GM23338 (cell line): Measurements from ENCODE around the gene ESPNL. TPM values are rescaled to one million over a fixed set of nuclear protein-coding genes. Genes with fewer than 3 reads are reported as not detected.

ENCODE experiments used
- ATAC-seq: fragments of 200-7000 bp; cut with Tn5 transposase; 3 replicates; pipeline ENCODE4 v1.9.1; 2020
- DNase-seq: peaks from one replicate; pipeline ENCODE4 v3.0.0-alpha.2; 2015; ENCODE audit warnings: low spot score
- H2AFZ ChIP-seq: fragments of 200-600 bp; sonication (generic); 2 replicates; pipeline ENCODE4 v1.8.0; 2016; ENCODE audit warnings: antibody characterized with exemption, mild to moderate bottlenecking, moderate library complexity
- H3F3A ChIP-seq: fragments of 200-600 bp; sonication (generic); replicated peaks from 2 replicates; pipeline ENCODE4 v1.8.0; 2017; ENCODE audit warnings: antibody characterized with exemption, mixed run types, low read depth
- H3K27ac ChIP-seq: fragments of 200-600 bp; sonication (generic); 2 replicates; pipeline ENCODE4 v1.6.1; 2016; ENCODE audit warnings: low read depth
- H3K27me3 ChIP-seq: fragments of 200-600 bp; sonication (generic); 2 replicates; pipeline ENCODE4 v1.8.0; 2016; ENCODE audit warnings: mild to moderate bottlenecking, mixed run types, moderate library complexity; ENCODE audit not compliant: insufficient read depth
- H3K36me3 ChIP-seq: fragments of 200-600 bp; sonication (generic); 2 replicates; pipeline ENCODE4 v1.8.0; 2016; ENCODE audit warnings: mild to moderate bottlenecking; ENCODE audit not compliant: insufficient read depth
- H3K4me1 ChIP-seq: fragments of 200-600 bp; sonication (generic); 2 replicates; pipeline ENCODE4 v1.8.0; 2016; ENCODE audit warnings: mild to moderate bottlenecking, moderate library complexity; ENCODE audit not compliant: insufficient read depth
- H3K4me2 ChIP-seq: fragments of 200-600 bp; sonication (generic); 2 replicates; pipeline ENCODE4 v1.7.1; 2017; ENCODE audit warnings: mixed run types
- H3K4me3 ChIP-seq: fragments of 200-600 bp; sonication (generic); 2 replicates; pipeline ENCODE4 v1.6.1; 2016; ENCODE audit warnings: mixed run types
- H3K79me2 ChIP-seq: fragments of 200-600 bp; sonication (generic); replicated peaks from 2 replicates; pipeline ENCODE4 v1.8.0; 2017; ENCODE audit warnings: mild to moderate bottlenecking; ENCODE audit not compliant: insufficient read depth
- H3K9me2 ChIP-seq: fragments of 200-600 bp; sonication (generic); 2 replicates; pipeline ENCODE4 v1.8.0; 2017; ENCODE audit not compliant: insufficient read depth
- H4K20me1 ChIP-seq: fragments of 200-600 bp; sonication (generic); replicated peaks from 2 replicates; pipeline ENCODE4 v1.8.0; 2017; ENCODE audit warnings: mild to moderate bottlenecking; ENCODE audit not compliant: insufficient read depth
- H3K27ac Mint-ChIP-seq: 2 replicates; pipeline ENCODE4 v1.8.0; 2020; ENCODE audit warnings: inconsistent platforms, mild to moderate bottlenecking, moderate library complexity, mixed read lengths
- H3K27me3 Mint-ChIP-seq: 3 replicates; pipeline ENCODE4 v1.8.0; 2022; ENCODE audit warnings: low read depth, mild to moderate bottlenecking, moderate library complexity, mixed read lengths, inconsistent platforms; ENCODE audit not compliant: insufficient read depth, poor library complexity
- H3K36me3 Mint-ChIP-seq: 3 replicates; pipeline ENCODE4 v1.8.0; 2021; ENCODE audit warnings: low read depth, mild to moderate bottlenecking, inconsistent platforms, moderate library complexity, mixed read lengths
- H3K4me1 Mint-ChIP-seq: 3 replicates; pipeline ENCODE4 v1.8.0; 2020; ENCODE audit warnings: mild to moderate bottlenecking, inconsistent platforms, mixed read lengths
- H3K4me3 Mint-ChIP-seq: 3 replicates; pipeline ENCODE4 v1.8.0; 2021; ENCODE audit warnings: moderate library complexity, mild to moderate bottlenecking, inconsistent platforms, mixed read lengths
- H3K9me3 Mint-ChIP-seq: 3 replicates; pipeline ENCODE4 v1.8.0; 2020; ENCODE audit warnings: moderate library complexity, mild to moderate bottlenecking, inconsistent platforms, mixed read lengths
- CREB1 ChIP-seq: fragments of 250-450 bp; sonication (Bioruptor Pico); IDR thresholded peaks from 2 replicates; pipeline ENCODE4 v1.5.0; 2020; ENCODE audit warnings: low read depth, mild to moderate bottlenecking, moderate library complexity
- EZH2 ChIP-seq: fragments of 200-600 bp; sonication (generic); IDR thresholded peaks from one replicate; pipeline ENCODE4 v1.8.0; 2017; ENCODE audit warnings: antibody characterized with exemption, mild to moderate bottlenecking, low read depth; ENCODE audit not compliant: unreplicated experiment
- EZH2phosphoT487 ChIP-seq: fragments of 200-600 bp; sonication (generic); IDR thresholded peaks from one replicate; pipeline ENCODE4 v1.8.1; 2018; ENCODE audit warnings: antibody characterized with exemption; ENCODE audit not compliant: unreplicated experiment
- JUNB ChIP-seq: IDR thresholded peaks from one replicate; pipeline ENCODE4 v1.6.1; 2016; ENCODE audit warnings: antibody characterized with exemption; ENCODE audit not compliant: unreplicated experiment
- NANOG ChIP-seq: IDR thresholded peaks from 2 replicates; pipeline ENCODE4 v1.6.1; 2016; ENCODE audit warnings: antibody characterized with exemption, borderline replicate concordance
- POLR2AphosphoS5 ChIP-seq: IDR thresholded peaks from 2 replicates; pipeline ENCODE4 v1.6.1; 2016; ENCODE audit warnings: antibody characterized with exemption, low read depth
- REST ChIP-seq: IDR thresholded peaks from one replicate; pipeline ENCODE4 v1.6.1; 2018; ENCODE audit warnings: antibody characterized with exemption; ENCODE audit not compliant: unreplicated experiment
- STAT1 ChIP-seq: IDR thresholded peaks from one replicate; pipeline ENCODE4 v1.6.1; 2016; ENCODE audit warnings: antibody characterized with exemption; ENCODE audit not compliant: unreplicated experiment
- ZNF114 ChIP-seq: fragments of 250-450 bp; sonication (Bioruptor Pico); IDR thresholded peaks from 2 replicates; pipeline ENCODE4 v1.5.0; 2020; ENCODE audit warnings: mild to moderate bottlenecking, moderate library complexity
- ZNF331 ChIP-seq: fragments of 250-450 bp; sonication (Bioruptor Pico); IDR thresholded peaks from 2 replicates; pipeline ENCODE4 v1.5.0; 2020; ENCODE audit warnings: low read depth, mild to moderate bottlenecking, moderate library complexity
- polyA plus RNA-seq: library from polyadenylated mRNA; unstranded; fragments of >200 nt; fragmentation: Nextera tagmentation; extraction: Ambion mirVana; gene quantifications from 2 replicates; pipeline ENCODE4 v1.2.1, GENCODE V29; 2016
- total RNA-seq: library from RNA; depleted of rRNA; stranded (reverse); fragments of >200 nt; shearing (Covaris generic); gene quantifications from 2 replicates; pipeline ENCODE4 v1.2.3, GENCODE V29; 2014
- TF ChIP-seq, protein P1 (sequence below), 2 experiments: fragments of 200-600 bp in 1 of 2; sonication (generic) in 1 of 2; conservative IDR thresholded peaks; 2 replicates each; pipeline versions ENCODE4 v1.5.1 to v1.6.1; 2016 to 2017; ENCODE audit warnings: antibody characterized with exemption in 2 of 2, low read depth in 2 of 2, mild to moderate bottlenecking in 2 of 2, moderate library complexity in 1 of 2
- TF ChIP-seq, protein P2 (sequence below): fragments of 250-450 bp; sonication (Bioruptor Pico); IDR thresholded peaks from 2 replicates; pipeline ENCODE4 v1.5.0; 2020; ENCODE audit warnings: mild to moderate bottlenecking, moderate library complexity
- TF ChIP-seq, protein P3 (sequence below): IDR thresholded peaks from 2 replicates; pipeline ENCODE4 v1.6.1; 2016; ENCODE audit warnings: antibody characterized with exemption

ESPNL gene
- total and polyA plus RNA-seq, 2 experiments from 2014 or later = 0.44 to 3.1 TPM

DNA sequence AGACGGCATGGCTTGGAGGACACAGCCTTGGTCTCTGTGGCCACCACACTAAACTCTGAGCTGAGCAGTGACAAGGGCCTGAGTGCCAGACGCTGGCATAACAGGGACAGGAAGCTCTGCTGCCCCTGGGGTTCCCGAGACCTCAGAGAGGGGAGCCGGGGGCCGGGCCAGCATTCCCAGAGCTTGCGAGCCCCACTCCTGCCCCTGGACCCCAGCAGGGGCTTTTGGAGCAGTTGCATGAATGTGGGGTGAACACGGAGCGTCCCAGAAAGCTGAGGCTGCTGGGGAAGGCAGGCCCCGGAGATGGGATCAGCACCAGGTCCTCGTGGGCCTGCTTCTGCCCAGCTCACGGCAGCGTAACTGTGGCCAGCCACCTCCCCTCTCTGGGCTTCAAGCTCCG lies 51.1 kb downstream of the ESPNL start:
- H3K4me3 Mint-ChIP-seq = no peak overlapping the region

More for the DNA sequence above, 51.1 kb downstream of the ESPNL start:
- Histone ChIP-seq H3K4me1 (no peaks in the 10 kb centered on the region; the same call in 1 of the 2 replicates), H3K36me3 (no peaks in the 10 kb centered on the region), H3F3A (no peaks in the 10 kb centered on the region), H4K20me1 (no peaks in the 10 kb centered on the region), H3K27me3 (no peaks in the 10 kb centered on the region), H3K27ac (no peak overlapping the region), H3K9me2 (no peaks in the 10 kb centered on the region), H3K4me2 (no peak overlapping the region), H2AFZ (peak overlapping the region; percentile 85), H3K79me2 (no peaks in the 10 kb centered on the region), H3K4me3 (no peak overlapping the region)
- peak; percentile 19 for ATAC-seq
- no peak for DNase-seq
- Mint-ChIP-seq H3K4me1 (peaks cover 8% of the 10 kb centered on the region), H3K27ac (no peak overlapping the region), H3K27me3 (peaks cover 8% of the 10 kb centered on the region), H3K36me3 (no peaks in the 10 kb centered on the region), H3K9me3 (peaks cover 3% of the 10 kb centered on the region; the same call in 2 of the 3 replicates)
- TF ChIP-seq EZH2 (no peak), ZNF114 (CRISPR knock-in tag) (no peak), JUNB (no peak), ZNF331 (CRISPR knock-in tag) (no peak), REST (no peak), CREB1 (no peak), STAT1 (no peak), NANOG (no peak), POLR2AphosphoS5 (no peak), EZH2phosphoT487 (no peak)
- TF ChIP-seq, protein P1, sequence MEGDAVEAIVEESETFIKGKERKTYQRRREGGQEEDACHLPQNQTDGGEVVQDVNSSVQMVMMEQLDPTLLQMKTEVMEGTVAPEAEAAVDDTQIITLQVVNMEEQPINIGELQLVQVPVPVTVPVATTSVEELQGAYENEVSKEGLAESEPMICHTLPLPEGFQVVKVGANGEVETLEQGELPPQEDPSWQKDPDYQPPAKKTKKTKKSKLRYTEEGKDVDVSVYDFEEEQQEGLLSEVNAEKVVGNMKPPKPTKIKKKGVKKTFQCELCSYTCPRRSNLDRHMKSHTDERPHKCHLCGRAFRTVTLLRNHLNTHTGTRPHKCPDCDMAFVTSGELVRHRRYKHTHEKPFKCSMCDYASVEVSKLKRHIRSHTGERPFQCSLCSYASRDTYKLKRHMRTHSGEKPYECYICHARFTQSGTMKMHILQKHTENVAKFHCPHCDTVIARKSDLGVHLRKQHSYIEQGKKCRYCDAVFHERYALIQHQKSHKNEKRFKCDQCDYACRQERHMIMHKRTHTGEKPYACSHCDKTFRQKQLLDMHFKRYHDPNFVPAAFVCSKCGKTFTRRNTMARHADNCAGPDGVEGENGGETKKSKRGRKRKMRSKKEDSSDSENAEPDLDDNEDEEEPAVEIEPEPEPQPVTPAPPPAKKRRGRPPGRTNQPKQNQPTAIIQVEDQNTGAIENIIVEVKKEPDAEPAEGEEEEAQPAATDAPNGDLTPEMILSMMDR (conservative IDR thresholded peaks at IDR 0.05; ENCODE audit: low read depth in 2 of 2) = no peak
- TF ChIP-seq, protein P2, sequence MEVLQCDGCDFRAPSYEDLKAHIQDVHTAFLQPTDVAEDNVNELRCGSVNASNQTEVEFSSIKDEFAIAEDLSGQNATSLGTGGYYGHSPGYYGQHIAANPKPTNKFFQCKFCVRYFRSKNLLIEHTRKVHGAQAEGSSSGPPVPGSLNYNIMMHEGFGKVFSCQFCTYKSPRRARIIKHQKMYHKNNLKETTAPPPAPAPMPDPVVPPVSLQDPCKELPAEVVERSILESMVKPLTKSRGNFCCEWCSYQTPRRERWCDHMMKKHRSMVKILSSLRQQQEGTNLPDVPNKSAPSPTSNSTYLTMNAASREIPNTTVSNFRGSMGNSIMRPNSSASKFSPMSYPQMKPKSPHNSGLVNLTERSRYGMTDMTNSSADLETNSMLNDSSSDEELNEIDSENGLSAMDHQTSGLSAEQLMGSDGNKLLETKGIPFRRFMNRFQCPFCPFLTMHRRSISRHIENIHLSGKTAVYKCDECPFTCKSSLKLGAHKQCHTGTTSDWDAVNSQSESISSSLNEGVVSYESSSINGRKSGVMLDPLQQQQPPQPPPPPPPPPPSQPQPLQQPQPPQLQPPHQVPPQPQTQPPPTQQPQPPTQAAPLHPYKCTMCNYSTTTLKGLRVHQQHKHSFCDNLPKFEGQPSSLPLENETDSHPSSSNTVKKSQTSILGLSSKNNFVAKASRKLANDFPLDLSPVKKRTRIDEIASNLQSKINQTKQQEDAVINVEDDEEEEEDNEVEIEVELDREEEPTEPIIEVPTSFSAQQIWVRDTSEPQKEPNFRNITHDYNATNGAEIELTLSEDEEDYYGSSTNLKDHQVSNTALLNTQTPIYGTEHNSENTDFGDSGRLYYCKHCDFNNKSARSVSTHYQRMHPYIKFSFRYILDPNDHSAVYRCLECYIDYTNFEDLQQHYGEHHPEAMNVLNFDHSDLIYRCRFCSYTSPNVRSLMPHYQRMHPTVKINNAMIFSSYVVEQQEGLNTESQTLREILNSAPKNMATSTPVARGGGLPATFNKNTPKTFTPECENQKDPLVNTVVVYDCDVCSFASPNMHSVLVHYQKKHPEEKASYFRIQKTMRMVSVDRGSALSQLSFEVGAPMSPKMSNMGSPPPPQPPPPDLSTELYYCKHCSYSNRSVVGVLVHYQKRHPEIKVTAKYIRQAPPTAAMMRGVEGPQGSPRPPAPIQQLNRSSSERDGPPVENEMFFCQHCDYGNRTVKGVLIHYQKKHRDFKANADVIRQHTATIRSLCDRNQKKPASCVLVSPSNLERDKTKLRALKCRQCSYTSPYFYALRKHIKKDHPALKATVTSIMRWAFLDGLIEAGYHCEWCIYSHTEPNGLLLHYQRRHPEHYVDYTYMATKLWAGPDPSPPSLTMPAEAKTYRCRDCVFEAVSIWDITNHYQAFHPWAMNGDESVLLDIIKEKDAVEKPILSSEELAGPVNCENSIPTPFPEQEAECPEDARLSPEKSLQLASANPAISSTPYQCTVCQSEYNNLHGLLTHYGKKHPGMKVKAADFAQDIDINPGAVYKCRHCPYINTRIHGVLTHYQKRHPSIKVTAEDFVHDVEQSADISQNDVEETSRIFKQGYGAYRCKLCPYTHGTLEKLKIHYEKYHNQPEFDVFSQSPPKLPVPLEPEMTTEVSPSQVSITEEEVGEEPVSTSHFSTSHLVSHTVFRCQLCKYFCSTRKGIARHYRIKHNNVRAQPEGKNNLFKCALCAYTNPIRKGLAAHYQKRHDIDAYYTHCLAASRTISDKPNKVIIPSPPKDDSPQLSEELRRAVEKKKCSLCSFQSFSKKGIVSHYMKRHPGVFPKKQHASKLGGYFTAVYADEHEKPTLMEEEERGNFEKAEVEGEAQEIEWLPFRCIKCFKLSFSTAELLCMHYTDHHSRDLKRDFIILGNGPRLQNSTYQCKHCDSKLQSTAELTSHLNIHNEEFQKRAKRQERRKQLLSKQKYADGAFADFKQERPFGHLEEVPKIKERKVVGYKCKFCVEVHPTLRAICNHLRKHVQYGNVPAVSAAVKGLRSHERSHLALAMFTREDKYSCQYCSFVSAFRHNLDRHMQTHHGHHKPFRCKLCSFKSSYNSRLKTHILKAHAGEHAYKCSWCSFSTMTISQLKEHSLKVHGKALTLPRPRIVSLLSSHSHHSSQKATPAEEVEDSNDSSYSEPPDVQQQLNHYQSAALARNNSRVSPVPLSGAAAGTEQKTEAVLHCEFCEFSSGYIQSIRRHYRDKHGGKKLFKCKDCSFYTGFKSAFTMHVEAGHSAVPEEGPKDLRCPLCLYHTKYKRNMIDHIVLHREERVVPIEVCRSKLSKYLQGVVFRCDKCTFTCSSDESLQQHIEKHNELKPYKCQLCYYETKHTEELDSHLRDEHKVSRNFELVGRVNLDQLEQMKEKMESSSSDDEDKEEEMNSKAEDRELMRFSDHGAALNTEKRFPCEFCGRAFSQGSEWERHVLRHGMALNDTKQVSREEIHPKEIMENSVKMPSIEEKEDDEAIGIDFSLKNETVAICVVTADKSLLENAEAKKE = no peak
- TF ChIP-seq, protein P3, sequence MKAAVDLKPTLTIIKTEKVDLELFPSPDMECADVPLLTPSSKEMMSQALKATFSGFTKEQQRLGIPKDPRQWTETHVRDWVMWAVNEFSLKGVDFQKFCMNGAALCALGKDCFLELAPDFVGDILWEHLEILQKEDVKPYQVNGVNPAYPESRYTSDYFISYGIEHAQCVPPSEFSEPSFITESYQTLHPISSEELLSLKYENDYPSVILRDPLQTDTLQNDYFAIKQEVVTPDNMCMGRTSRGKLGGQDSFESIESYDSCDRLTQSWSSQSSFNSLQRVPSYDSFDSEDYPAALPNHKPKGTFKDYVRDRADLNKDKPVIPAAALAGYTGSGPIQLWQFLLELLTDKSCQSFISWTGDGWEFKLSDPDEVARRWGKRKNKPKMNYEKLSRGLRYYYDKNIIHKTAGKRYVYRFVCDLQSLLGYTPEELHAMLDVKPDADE = no peak
